Ramos (cell line): ENCODE measurements around the gene TSEN54.

Experiments used
- in situ Hi-C: fragments of 300-500 bp; cut with MboI; formaldehyde crosslinking; loops from one replicate; pipeline ENCODE4 v1.14.3; 2022; ENCODE audit warnings: low sequenced_read_pairs; ENCODE audit not compliant: unreplicated experiment

The TSEN54 gene

GRCh38 chr17:75558666-75559530 is 42.6 kb downstream of the TSEN54 start:
- in situ Hi-C loops: no loop called here

- in situ Hi-C loops: no loop called here
Measured at GRCh38 chr17:75559958-75560533, 43.7 kb downstream of the TSEN54 start.

- in situ Hi-C loops: no loop called here
Measured at GRCh38 chr17:75561927-75562603, 45.7 kb downstream of the TSEN54 start.

- in situ Hi-C loops: no loop called here
Measured at GRCh38 chr17:75563063-75563758, 46.9 kb downstream of the TSEN54 start.

- in situ Hi-C loops: no loop called here
Measured at GRCh38 chr17:75564195-75564594, 47.9 kb downstream of the TSEN54 start.

- in situ Hi-C loops: no loop called here
Measured at GRCh38 chr17:75565066-75565465, 48.7 kb downstream of the TSEN54 start.

GRCh38 chr17:75565618-75566017 is 49.3 kb downstream of the TSEN54 start:
- in situ Hi-C loops: no loop called here

GRCh38 chr17:75566416-75566815 is 50.1 kb downstream of the TSEN54 start:
- in situ Hi-C loops: no loop called here

GRCh38 chr17:75566834-75567233 is 50.5 kb downstream of the TSEN54 start:
- in situ Hi-C loops: no loop called here

GRCh38 chr17:75568412-75569255 is 52.3 kb downstream of the TSEN54 start:
- in situ Hi-C loops: no loop called here

- in situ Hi-C loops: no loop called here
Measured at GRCh38 chr17:75570034-75570676, 53.8 kb downstream of the TSEN54 start.

GRCh38 chr17:75570772-75571171 is 54.4 kb downstream of the TSEN54 start:
- in situ Hi-C loops: no loop called here

GRCh38 chr17:75571197-75571884 is 55.0 kb downstream of the TSEN54 start:
- in situ Hi-C loops: no loop called here

GRCh38 chr17:75571885-75572215 is 55.5 kb downstream of the TSEN54 start:
- in situ Hi-C loops: no loop called here

- in situ Hi-C loops: no loop called here
Measured at GRCh38 chr17:75572713-75573539, 56.6 kb downstream of the TSEN54 start.

GRCh38 chr17:75573540-75573957 is 57.2 kb downstream of the TSEN54 start:
- in situ Hi-C loops: no loop called here

GRCh38 chr17:75573994-75574393 is 57.7 kb downstream of the TSEN54 start:
- in situ Hi-C loops: no loop called here
